PC-3 (cell line): ENCODE data around the gene TRPV6.

Experiments used
- CTCF ChIP-seq: fragments of 300-600 bp; sonication (generic); conservative IDR thresholded peaks from 2 replicates; pipeline ENCODE4 v1.5.1; 2017; ENCODE audit warnings: antibody characterized with exemption, low read depth, mild to moderate bottlenecking, low read length
- EZH2 ChIP-seq: fragments of 300-600 bp; sonication (generic); IDR thresholded peaks from one replicate; pipeline ENCODE4 v1.6.1; 2017; ENCODE audit warnings: antibody characterized with exemption, mild to moderate bottlenecking, low read length; ENCODE audit not compliant: unreplicated experiment
- EZH2phosphoT487 ChIP-seq: fragments of 300-600 bp; sonication (generic); IDR thresholded peaks from 2 replicates; pipeline ENCODE4 v1.6.1; 2018; ENCODE audit warnings: mild to moderate bottlenecking, antibody characterized with exemption, low read length, borderline replicate concordance

GRCh38 chr7:142873871-142874270 lies 11.7 kb downstream of the TRPV6 start:
- TF ChIP-seq CTCF, result no peak
- TF ChIP-seq EZH2phosphoT487, result no peak
- TF ChIP-seq EZH2, result no peak
